ENCODE measurements around the gene TANGO2. TPM values are rescaled to one million over a fixed set of nuclear protein-coding genes. Genes with fewer than 3 reads are reported as not detected.

TANGO2 gene
- total and polyA plus RNA-seq, 2 of the 8 experiments (the other 6 are each of a cell fraction or from before 2014, with no cell fraction given), result 10.1 to 18.4 TPM

DNA sequence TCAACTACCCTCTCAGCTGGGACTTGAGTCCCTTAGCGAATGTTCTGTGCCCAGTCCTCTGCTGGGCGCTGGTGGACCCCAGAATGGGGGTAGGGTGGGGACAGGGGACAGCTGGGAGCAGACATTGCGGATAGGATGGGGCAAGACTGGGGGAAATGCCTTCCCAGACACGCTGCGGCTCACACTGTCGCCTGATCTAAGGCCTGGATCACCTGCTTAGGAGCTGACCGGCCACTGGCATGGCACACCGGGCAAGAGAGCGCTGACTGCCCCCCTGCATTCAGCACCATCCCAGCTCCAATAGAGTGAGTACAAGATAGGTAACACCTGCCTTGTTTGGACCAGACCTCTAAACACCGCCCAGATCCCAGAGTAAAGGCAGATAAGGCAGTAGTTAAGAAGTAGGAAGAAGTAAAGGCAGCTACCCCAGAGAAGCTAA lies 5.7 kb upstream of the TANGO2 start:
- Histone ChIP-seq H3K18ac (ENCODE audit: extremely low read depth, low read length) (no peak overlapping the region), H3K79me1 (ENCODE audit: low read depth, low read length) (peaks cover 3% of the 10 kb centered on the region; the same call in 1 of the 2 replicates), H4K8ac (ENCODE audit: extremely low read depth, insufficient read depth, low read length) (no peak overlapping the region; the same call in 1 of the 2 replicates), H4K91ac (replicated peaks; ENCODE audit: insufficient read length, low read length) (no peak overlapping the region), H3K23ac (ENCODE audit: insufficient read length) (no peak overlapping the region), H2AFZ (ENCODE audit: low read length) (no peak overlapping the region), H2AK5ac (ENCODE audit: low read depth, low read length) (no peak overlapping the region), H3K4me3 (ENCODE audit: extremely low read depth in 1 of 4, insufficient read depth in 2 of 4, low read depth in 3 of 4, low read length in 4 of 4) (peak overlapping the region in 1 of 4 experiments; percentile 74; a peak in 2 of 8 replicates), H2BK12ac (ENCODE audit: low read depth, low read length) (no peak overlapping the region), H3K9me3 (ENCODE audit: insufficient read depth in 2 of 2, low read depth in 1 of 2, low read length in 1 of 2) (no peaks in the 10 kb centered on the region), H3K23me2 (ENCODE audit: low read depth, low read length) (peaks cover 4% of the 10 kb centered on the region), H2BK120ac (replicated peaks; ENCODE audit: low read depth, low read length) (no peak overlapping the region), H3K4ac (replicated peaks; ENCODE audit: insufficient read length, low read depth, low read length) (no peak overlapping the region), H3K56ac (replicated peaks; ENCODE audit: insufficient read length, low read depth, low read length) (no peak overlapping the region), H2BK15ac (ENCODE audit: low read length) (no peak overlapping the region), H4K5ac (ENCODE audit: insufficient read length, low read depth, low read length) (no peak overlapping the region), H3K14ac (ENCODE audit: insufficient read length) (no peak overlapping the region), H4K20me1 (replicated peaks in 1 of 2; ENCODE audit: control insufficient read depth in 1 of 2, insufficient read depth in 2 of 2, low read length in 2 of 2) (peaks cover 2 to 15% of the 10 kb centered on the region in 2 experiments), H3K27me3 (replicated peaks in 1 of 4; ENCODE audit: control insufficient read depth in 3 of 4, extremely low read depth in 1 of 4, insufficient read depth in 3 of 4, low read length in 3 of 4) (peaks cover 18 to 45% (median 37%) of the 10 kb centered on the region in 4 experiments), H2BK5ac (ENCODE audit: low read depth, low read length) (no peak overlapping the region), H3K27ac (ENCODE audit: low read depth, low read length) (no peak overlapping the region), H2BK20ac (ENCODE audit: low read length) (no peak overlapping the region), H3K79me2 (ENCODE audit: control insufficient read depth in 1 of 2, insufficient read depth in 2 of 2, low read length in 2 of 2) (no peaks in the 10 kb centered on the region), H3K36me3 (ENCODE audit: control insufficient read depth in 2 of 4, insufficient read depth in 4 of 4, low read length in 3 of 4) (no peaks in the 10 kb centered on the region), H3K4me2 (ENCODE audit: insufficient read depth in 1 of 2, low read depth in 2 of 2, low read length in 2 of 2) (peak overlapping the region; percentile 73 to 77), H3K4me1 (replicated peaks in 1 of 4; ENCODE audit: control insufficient read depth in 3 of 4, insufficient read depth in 4 of 4, low read length in 3 of 4) (peaks cover 0 to 8% (median 3%) of the 10 kb centered on the region in 4 experiments; a peak in 4 of 7 replicates), H3K9ac (replicated peaks in 1 of 4; ENCODE audit: extremely low read depth in 1 of 4, low read depth in 3 of 4, low read length in 3 of 4) (no peak overlapping the region)
- ChIA-PET CTCF (ENCODE audit: partially characterized antibody) (interaction anchor here (0.8 to 10.7 kb wide), 18 partner anchors 9 to 284 kb away, joined by 3 to 369 read pairs (median 6); partner anchors contain the start of gene TANGO2), POLR2A (ENCODE audit: partially characterized antibody) (interaction anchor here (0.8 to 2.1 kb wide), 8 partner anchors 25 to 112 kb away, joined by 3 to 7 read pairs (median 3); partner anchors contain the start of gene DGCR8)
- WGBS, 2 experiments (ENCODE audit: extremely low coverage in 1 of 2, insufficient coverage in 1 of 2, insufficient read length in 1 of 2, insufficient replicate concordance in 2 of 2, low coverage in 1 of 2, low lambda C conversion rate in 2 of 2, missing lambda C conversion rate in 1 of 2), result 91% methylated on average over 10 of the region's 10 CpGs; no CpG with 5 or more reads in 1 of the 2 experiments
- DNase-seq (ENCODE audit: low read depth in 1 of 2, low spot score in 2 of 2), result no peak
- no peak for FAIRE-seq
- no peak for TF ChIP-seq SUZ12 (IDR thresholded peaks at IDR 0.05; ENCODE audit: low read length)
- TF ChIP-seq TAF7 (optimal IDR thresholded peaks at IDR 0.05; ENCODE audit: borderline replicate concordance, low read depth, low read length), result no peak
- TF ChIP-seq CTBP2 (IDR thresholded peaks at IDR 0.05; ENCODE audit: borderline replicate concordance, insufficient read depth, insufficient read length, low read length), result no peak
- TF ChIP-seq ZNF274 (IDR thresholded peaks at IDR 0.05; ENCODE audit: borderline replicate concordance, extremely low read depth, low read length), result no peak
- TF ChIP-seq, protein P1, sequence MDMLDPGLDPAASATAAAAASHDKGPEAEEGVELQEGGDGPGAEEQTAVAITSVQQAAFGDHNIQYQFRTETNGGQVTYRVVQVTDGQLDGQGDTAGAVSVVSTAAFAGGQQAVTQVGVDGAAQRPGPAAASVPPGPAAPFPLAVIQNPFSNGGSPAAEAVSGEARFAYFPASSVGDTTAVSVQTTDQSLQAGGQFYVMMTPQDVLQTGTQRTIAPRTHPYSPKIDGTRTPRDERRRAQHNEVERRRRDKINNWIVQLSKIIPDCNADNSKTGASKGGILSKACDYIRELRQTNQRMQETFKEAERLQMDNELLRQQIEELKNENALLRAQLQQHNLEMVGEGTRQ (IDR thresholded peaks at IDR 0.05; ENCODE audit: low read length), result no peak
- TF ChIP-seq SIRT6 (IDR thresholded peaks at IDR 0.05; ENCODE audit: low read length), result no peak
- no peak for TF ChIP-seq KDM4A (IDR thresholded peaks at IDR 0.05; ENCODE audit: low read depth, low read length, severe bottlenecking)
- no peak for TF ChIP-seq SP2 (IDR thresholded peaks at IDR 0.05; ENCODE audit: low read length)
- TF ChIP-seq RAD21 (IDR thresholded peaks at IDR 0.05 in 1 of 2, conservative IDR thresholded peaks at IDR 0.05 in 1 of 2; ENCODE audit: low read depth in 2 of 2, low read length in 2 of 2), result no peak
- TF ChIP-seq NRF1 (IDR thresholded peaks at IDR 0.05; ENCODE audit: low read depth, low read length), result no peak

All from H1 (cell line).